NCI-H2029 treated with DMSO at 0.1 percent for 48 hours (cell line): ENCODE data around the gene TTF1.
A peak's percentile ranks its signal among the peaks of the same experiment; 100 is the strongest.

Experiments used
- DNase-seq: peaks from one replicate; lab custom pipeline; 2025; lab: John Stamatoyannopoulos, UW

The TTF1 gene

DNA sequence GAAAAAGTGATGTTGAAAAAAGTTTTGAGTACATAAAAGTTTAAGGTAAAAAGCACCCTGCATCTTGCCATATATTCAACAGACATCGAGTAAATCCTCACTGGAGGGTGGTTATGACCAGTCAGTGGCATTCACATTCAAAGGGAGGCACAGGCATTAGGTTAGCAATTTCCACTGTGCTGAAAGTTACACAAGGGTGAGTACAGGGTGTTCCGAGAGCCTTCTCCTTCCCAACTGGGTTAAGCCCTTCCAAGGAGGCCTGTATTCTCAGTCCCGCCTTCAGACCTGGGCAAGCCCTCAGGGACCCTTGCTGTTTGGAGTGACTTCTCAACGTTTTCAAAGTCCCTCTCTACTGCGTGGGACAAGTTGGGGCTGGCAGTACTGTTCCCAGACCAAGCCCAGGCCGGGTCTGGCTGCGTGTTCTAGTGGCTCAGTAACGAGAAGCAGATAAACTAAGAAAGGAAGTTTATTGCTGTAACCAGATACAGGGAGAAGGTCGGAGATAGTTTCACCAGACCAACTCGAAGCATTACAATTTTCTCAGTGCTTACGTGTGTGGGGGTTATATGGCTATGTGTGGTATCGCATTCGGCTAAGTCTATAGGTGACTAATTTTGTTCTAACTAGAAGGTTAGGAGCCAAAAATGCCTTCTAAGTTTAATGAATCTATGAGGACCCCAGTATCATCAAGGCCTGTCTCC, 38.9 kb downstream of the TTF1 start:
- DNase-seq: no peak

DNA sequence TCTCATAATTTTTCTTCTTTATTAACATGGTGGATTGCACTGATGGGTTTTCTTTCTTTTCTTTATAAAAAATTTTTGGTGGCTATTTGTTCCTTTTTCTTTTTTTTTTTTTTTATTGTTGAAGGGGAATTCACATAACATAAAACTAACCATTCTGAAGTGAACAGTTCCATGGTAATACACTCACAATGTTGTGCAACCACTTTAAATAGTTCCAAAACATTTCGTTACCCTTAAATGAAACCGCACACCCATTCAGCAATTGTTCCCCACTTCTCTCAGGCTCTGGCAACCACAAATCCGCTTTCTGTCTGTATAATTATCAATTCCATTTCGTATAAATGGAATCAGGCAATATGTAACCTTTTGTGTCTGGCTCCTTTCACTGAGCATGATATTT, 40.2 kb downstream of the TTF1 start:
- no peak for DNase-seq

DNA sequence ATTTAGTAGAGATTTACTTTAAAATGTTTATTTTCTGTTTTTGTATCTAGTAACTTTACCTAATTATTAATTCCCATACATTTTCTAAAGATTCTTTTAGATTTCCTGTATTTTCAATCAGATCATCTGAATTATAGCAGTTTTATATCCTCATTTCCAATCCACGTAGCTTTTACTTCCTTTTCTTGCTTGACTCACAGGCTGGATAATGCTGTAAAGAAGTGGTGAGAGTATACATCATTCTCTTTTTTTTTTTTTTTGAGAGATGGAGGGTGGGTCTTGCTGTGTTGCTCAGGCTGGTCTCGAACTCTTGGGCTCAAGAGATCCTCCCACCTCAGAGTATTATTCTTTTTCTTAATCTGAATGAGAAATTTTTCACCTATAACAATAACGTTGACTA, 40.7 kb downstream of the TTF1 start:
- no peak for DNase-seq

DNA sequence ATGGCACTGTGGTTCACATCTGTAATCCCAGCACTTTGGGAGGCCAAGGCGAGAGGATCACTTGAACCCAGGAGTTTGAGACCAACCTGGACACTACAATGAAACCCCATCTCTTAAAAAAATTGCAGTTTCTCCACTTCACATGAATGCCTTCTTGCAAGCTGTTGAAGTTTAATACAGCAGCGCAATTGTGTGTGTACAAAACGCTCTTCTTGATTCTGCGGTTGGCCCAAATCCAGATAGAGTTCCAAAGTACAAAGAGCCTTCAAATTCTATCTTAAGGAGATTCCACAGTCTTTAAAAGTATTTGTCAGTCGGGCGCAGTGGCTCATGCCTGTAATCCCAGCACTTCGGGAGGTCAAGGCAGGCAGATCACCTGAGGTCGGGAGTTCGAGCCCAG, 42.6 kb downstream of the TTF1 start:
- DNase-seq: no peak

DNA sequence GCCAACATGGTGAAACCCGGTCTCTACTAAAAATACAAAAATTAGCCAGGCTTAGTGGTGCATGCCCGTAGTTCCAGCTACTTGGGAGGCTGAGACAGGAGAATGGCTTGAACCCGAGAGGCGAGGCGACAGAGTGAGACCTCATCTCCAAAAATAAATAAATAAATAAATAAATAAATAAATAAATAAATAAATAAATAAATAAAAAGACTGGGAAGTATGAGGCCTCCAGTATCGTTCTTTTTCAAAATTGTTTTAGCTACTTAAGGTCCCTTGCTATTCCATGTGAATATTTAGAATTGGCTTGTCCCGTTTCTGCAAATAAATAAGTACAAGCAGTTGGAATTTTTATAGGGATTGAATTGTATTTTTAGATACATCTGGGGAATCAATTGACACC, 48.9 kb downstream of the TTF1 start:
- no peak for DNase-seq

DNA sequence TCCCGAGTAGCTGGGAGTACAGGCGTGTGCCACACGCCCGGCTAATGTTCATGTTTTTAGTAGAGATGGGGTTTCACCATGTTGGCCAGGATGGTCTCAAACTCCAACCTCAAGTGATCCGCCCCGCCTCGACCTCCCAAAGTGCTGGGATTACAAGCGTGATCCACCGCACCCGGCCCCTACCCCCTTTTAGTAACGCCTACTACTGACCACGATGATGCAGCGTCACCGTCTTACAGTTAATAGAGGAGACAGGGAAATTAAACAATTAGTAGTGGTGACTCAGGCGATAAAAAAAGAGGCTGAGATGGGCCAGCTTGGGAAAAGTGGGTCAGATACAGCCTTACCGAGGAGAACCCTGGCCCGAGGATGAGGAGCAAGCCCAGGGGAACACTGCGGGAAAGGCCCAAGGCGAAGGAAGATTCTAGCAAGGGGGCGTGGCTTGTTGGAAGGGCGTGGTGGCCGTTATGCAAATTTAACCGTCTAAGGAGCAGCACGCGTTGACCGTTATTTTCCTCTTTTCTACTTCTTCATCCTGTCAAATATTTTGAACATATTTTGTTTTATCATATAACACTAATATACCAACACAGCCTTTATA, 50.2 kb downstream of the TTF1 start:
- no peak for DNase-seq

DNA sequence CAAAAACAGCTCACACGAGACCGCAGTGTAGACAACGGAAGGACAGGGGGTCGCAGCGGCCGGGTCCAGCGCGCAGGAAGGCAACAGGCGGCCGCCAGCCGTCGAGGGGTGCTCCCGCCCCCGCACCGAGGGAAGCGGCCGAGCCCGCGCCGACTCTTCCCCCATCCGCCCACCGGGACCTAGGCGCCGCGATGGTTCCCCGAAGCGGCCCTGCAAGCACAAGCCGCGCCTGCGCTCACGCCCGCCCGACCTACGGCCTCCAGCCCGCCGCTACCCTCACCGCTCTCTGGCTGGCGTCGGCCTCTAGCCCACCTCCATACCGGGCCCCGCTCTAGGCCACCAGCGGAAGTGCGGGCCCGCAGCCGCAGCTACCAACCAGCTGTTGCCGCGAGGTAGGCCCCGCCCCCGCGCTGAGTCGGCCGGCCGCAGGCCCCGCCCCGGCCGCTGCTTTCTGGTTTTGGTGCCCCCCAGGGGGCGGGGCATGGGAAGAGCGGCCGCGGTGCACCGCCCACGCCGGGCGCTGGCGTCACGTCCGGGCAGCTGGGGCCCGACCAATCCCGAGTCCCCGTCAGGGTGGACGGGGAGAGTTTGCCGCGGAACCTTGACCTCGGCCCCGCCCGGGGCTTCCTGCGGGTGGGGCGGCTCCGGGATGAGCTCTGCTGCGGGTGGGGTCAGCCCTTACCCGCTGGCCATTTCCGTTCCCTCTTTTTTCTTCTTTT, 51.8 kb downstream of the TTF1 start, which contains the start of gene SETX:
SETX (minus strand) TSS at position 350 of the 719 bp plus-strand sequence. CDS start 5,558 bp downstream, outside the sequence.
- DNase-seq: peak; percentile 92

DNA sequence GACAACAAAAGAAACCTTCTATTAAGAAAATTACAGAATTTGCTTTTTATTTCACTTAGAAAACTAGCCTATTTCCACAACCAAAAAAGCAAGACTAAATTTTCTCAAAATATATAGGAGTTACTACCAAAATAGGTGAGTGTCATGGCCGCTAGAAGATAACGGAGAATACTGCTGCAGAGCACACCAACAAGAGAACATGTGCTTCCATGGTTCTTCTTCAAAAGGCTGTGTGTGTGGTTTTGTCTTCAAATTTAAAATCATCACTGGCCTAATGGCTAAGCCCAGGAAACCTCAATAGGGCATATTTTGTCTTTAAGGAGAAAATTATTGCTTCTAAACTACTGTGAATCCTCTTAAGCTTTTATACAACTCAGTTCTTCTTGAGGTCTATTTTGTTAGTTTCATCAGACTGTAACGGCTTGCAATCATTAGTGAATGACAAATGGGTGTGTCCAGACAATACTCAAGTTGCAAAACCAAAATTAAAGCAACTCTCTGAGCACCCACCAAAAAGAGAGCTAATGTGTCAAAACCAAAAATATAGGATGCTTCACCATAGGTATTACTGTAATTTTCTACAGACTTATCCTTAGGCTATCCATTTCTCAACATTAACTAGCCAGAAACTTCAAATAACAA, 55.1 kb downstream of the TTF1 start:
- DNase-seq: no peak

DNA sequence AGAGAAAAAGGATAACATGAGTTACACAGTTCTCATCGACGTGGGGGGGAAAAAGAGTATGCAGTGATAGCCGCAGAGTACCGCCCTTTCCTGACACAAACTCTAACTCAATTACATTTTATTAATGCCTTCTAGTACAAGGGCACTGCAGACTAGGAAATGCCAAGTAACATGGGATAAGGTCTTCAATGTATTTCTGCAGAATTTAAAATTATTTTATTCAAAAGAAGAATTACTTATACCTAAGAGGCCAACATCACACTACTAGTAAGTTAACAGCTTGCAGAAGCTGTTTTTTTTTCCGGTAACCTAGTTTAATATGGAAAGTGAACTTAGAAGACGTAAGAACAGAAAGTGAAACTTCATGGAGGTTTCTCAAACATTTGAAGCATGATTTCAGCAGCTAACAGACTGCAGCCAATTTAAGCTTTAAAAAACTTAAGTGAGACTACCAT, 55.8 kb downstream of the TTF1 start:
- no peak for DNase-seq

DNA sequence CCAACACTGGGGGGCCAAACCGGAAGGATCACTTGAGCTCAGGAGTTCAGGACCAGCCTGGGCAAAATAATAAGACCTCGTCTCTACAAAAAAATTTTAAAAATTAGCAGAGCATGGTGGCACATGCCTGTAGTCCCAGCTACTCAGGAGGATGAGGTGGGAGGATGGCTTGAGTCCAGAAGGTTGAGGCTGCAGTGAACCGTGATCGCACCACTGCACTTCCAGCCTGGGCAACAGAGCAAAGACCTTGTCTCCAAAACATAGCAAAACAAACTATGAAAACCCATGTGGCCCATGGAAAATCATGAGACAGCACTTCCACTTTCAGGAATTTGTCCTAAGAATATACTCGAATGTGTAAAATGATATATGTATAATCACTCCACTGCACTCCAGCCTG, 58.0 kb downstream of the TTF1 start:
- no peak for DNase-seq

DNA sequence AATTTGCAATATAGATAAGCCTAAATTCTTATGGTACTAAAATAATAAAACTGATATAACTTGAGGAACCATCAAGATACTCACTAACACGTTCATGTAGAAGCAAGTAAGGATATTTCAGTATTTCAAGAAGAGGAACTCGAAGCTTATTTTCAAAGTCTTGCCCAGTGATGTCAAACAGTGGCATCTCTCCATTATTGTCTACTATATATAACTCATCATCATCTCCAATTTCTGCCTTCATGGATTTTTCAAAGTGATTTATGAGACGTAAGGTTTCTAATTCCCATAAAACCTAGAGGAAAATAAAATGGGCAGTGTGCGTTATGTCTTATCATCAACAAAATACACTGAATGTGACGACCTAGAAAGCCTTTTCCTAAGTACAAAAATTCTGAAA, 60.5 kb downstream of the TTF1 start:
- DNase-seq: no peak

DNA sequence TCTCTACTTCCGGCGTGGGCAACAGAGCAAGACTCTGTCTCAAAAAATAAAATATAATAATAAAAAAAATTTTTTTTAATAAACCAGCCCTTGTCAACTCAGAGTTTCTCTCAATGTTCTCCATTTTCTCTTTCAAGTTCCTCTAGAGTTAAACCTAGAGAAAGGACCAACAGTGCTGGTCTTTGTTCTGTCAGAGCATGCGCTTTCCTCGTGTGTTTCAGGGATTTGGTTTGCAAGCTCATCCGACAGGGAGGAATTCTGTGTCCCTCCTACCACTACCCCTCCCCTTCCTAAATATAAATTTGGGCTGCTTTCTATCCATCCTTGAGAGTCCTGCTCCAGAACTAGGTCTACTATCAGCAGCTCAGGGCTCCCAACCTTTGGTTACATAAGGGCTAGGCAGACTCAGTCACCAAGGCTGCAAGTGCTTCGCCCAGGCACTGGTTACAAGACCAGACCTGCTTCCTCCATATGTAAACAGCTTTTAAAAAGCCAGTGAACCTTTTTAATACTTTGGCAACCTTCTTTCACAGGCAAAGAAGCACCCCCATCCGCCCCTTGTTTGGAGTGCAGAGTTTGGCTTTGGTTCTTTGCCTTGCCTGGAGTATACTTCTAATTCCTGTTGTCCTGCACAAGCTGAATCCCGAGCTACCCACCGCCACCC, 65.3 kb downstream of the TTF1 start:
- DNase-seq: no peak

DNA sequence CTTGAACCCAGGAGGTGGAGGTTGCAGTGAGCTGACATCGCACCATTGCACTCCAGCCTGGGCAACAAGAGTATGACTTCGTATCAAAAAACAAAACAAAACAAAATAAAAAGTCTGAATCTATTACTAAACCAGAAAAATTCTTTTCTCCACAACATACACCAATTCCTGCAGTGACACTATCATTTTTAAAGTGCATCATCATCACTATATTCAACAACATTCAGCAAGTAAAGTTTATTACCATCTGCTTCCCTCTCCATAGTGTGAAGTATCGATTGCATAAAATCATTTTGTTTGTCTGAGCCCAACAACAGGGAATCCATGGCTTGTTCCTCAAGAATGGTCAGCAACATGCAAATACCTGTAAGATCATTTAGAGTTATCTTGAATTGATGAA, 72.3 kb downstream of the TTF1 start:
- no peak for DNase-seq

DNA sequence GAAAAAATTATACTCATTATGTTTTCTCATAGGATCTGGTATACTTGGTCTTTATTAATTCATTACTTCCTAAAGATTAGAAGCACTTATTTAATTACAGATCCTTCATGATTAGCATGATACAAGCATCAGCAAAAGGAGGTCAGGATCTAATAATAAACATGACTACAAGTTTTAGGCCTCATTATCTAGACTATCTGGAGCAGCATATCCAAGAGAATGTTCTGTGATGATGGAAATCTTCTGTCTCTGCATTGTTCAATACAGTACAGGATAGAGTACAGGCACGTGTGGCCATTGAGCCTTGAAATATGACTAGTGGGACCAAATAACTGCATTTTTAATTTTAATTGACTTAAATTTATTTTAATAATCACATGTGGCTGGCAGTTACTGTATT, 73.1 kb downstream of the TTF1 start:
- DNase-seq: no peak

DNA sequence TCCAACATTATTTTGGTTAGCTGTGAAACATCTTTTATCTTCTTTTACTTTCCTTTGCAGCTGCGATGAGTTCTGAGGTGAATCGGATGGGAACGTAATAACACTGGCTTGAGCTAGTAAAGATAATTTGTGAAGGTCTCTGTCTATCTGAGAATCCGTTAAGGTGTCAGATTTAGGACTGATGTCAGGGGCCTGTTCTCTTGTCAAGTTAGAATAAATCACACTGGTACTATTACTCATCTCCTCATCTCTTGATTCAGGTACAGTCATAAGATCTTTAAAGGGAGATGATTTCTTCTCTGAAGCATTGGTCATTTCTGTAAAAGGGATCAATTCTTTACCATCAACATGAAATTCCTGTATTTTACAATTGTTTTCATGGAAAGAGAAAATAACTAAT, 78.1 kb downstream of the TTF1 start:
- no peak for DNase-seq

DNA sequence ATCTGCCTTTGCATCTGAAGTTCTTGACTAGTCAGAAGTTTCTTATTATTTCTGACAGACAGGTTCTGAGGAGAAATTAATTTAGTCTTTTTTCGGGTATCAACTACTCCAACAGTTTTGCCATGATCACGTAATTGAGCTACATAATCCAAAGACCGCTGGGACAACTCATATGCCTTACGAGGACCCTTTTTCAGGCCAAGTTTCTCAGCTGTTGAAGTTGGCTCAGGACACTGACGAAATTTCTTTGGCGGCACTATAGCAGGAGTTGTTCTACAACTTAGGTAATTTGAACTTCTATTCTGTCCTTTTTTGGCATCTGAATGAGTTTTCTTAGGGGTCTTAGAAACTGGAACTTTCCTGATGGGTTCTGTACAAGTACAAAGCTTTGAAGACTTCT, 79.1 kb downstream of the TTF1 start:
- no peak for DNase-seq
